Hematopoietic multipotent progenitor cell treated with erythropoietin and hydrocortisone succinate and interleukin-3 and kit ligand, for 8 days (in vitro differentiated cells): ENCODE data around the gene GRIA4.
"Not testable (repeated sequence)": the region's sequence is repeated elsewhere in the genome, so short reads cannot be mapped to it uniquely, and the experiment has no call there.

Experiments used
- DNase-seq: peaks from one replicate; pipeline ENCODE4 v3.0.0-alpha.2; 2015

Gene GRIA4

DNA sequence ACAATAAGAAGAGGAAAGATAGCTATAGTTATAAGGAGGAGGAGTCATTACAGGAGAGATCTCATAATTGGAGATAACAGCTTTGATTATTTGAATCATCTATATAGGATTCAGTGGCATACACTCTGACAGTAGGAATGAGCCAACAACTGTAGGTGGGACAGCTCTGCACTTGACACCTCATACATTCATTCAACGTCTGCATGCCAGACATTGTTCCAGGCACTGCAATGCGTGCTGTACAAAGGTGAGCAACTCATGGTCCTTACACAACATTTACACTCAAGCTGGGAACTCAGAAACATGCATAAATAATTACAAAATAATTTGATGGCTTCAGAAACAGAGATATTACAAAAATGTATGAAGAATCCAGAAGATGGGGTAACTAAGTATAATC lies 257.9 kb downstream of the GRIA4 start:
- DNase-seq: no peak

DNA sequence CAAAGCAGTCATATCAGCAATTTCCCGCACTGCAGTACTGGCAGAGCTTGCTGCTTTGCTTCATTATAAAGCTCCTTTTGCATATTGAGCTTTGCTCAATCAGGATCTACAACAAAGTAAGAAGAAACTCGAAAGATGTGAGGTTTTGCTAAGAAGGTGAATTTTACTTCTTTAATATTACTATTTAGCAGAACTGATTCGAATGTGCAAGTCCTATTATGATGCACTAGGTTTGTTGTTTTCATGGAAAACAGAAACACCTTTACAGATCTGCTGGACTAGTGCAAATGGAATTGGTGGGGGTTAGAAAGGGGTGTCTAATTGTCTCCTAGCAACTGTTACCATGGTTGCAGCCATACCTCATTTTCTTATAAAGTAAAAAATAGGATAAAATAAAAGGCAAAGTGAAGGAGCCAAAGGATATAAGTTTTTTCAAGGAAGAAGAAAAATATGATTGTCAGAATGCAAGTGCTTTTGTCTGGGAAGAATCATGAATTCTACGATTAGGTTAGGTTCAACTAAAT lies 259.0 kb downstream of the GRIA4 start:
- DNase-seq: no peak

DNA sequence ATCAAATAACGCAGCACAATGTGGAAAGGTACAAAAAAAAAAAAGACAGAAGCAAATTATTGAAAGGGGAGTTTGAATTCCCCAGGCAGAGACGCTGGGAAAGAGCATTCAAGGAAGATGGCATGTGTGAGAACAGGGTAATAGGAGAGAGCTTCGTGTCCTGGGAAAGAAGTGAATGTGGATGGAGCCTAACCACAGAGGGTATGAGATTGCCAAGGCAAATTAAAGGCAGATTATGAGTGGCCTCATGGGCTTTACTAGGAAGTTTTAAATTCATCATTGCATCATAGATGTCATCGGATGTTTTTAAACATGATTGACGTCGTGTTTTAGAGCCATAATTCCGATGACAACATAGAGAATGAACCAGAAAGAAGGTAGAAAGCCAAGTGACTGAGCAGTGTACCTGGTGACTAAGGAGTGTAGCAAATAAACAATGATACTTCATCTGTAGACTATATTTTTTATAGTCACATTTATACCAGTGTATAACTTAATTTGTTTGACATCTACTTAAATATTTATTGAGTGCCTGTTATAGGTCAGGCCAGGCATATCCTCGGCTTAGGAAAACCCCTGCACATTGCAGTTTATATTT lies 260.7 kb downstream of the GRIA4 start:
- no peak for DNase-seq

DNA sequence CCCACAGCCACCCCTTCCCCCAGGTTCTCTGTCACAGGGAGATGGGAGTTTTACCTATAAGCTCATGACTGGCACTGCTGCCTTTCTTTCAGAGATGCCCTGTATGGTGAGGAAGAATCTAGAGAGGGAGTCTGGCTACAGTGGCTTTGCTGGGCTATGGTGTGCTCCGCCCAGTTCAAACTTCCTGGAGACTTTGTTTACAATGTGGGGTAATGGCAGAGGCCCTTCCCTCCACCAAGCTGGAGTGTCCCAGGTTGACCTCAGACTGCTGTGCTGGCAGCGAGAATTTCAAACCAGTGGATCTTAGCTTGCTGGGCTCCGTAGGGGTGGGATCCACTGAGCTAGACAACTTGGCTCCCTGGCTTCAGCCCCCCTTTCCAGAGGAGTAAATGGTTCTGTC lies 268.6 kb downstream of the GRIA4 start:
- no peak for DNase-seq

DNA sequence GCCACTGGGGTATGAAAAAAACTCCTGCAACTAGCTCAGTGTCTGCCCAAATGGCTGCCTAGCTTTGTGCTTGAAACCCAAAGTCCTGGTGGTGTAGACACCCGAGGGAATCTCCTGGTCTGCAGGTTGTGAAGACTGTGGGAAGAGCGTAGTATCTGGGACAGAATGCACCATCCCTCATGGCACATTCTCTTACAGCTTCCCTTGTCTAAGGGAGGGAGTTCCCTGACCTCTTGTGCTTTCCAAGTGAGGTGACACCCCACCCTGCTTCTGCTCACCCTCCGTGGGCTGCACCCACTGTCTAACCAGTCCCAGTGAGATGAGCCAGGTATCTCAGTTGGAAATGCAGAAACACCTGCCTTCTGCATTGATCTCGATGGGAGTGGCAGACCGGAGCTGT lies 269.1 kb downstream of the GRIA4 start:
- DNase-seq: not testable (repeated sequence)

DNA sequence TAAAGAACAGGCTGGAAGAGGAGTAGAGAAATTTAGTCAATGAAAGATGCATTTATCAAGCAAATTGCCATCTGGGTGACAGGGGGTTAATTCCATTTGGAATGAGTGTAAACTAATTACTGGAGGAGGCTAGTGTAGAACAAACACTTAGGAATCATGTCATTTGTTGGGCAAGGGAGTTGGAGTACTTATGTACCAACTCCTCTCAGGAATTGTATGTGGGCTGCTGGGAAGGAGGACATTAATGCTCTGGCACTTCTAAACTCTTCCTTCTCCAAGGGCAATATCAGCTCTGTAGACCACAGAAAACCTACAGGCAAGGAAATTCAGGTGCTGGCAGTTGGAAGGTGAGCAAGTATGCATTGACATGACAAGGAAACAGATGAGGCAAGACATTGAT lies 271.2 kb downstream of the GRIA4 start:
- DNase-seq: no peak

DNA sequence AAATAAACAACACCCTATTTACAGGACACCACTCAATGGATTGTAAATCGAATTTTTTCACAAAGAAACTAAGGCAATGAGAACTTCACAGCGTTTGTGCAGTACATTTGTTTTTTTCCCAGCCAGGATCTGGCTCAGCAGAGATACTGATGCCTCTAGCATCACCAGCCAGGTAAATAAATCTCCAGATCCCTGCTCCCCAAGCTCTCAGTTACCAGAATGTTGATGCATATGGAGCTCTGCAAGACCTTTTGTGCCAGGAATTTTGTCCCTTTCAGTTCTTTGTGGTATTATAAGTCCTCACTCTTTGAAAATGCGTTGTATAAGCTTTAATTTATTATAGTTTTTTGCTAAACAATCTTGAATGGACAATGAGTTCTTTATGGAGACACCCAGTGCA lies 274.6 kb downstream of the GRIA4 start:
- DNase-seq: no peak

DNA sequence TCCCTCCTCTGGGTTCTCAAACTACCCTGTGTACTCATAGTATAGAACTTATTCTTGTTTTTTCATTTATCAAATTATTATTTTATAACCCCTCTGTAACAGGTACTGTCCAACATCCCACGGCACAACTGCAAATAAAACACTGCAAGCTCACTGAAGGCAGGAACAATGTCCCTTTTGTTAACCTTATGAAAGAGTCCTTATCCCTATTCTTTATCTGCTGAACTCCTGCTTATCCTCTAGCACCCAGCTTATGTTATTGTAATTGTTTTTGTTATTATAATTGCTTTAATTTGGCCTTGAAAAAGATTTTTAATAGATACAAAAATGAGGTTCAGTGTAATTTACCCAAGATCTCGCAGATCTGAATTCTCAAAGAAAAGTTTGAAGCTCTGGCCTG lies 281.8 kb downstream of the GRIA4 start:
- no peak for DNase-seq

DNA sequence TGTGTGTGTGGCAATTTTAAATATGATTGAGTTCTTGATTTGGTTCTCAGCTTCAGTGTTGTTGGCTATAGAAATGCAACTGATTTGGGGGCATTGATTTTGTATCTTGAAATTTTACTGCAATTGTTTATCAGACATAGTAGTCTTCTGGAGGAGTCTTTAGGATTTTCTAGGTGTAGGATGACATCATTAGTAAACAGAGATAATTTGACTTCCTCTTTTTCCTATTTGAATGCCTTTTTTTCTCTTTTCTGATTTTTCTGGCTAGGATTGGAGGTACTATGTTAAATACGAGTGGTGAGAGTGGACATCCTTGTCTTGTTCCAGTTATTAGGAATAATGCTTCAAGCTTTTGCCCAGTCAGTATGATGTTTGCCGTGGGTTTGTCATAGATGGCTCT lies 287.3 kb downstream of the GRIA4 start:
- no peak for DNase-seq

DNA sequence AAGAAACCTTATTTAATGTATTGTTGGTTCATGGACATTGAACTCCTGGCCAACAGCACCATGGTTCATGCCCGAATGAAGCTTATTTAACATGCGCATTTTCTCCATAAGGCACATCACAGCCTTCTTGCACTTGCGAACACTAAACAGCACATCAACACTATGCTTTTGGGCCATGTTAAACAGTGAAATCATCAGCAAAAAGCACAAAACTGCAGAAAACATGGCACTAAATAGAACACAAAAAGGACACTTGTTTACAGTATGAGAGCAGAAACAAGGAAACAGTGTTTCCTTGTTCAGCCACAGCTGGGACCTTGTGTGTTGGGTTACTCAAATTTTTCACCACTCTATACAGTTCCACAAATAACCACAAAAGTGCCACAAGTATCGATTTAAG lies 289.9 kb downstream of the GRIA4 start:
- DNase-seq: no peak

DNA sequence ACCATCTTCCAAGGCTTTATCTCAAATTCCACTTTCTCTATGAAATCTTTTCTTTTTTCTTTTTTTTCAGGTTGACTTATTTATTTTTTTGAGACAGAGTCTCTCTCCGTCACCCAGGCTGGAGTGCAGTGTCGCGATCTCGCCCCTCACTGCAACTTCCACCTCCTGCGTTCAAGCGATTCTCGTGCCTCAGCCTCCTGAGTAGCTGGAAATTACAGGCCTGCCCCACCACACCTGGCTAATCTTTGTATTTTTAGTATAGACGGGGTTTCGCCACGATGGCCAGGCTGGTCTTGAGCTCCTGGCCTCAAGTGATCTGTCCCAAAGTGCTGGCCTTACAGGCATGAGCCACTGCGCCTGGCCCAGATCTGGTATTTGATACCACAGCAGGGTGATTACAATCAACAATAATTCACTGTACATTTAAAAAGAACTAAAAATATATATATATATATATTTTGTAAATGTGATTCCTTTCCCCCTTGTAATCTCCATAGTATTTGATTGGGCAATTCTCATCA lies 290.7 kb downstream of the GRIA4 start:
- DNase-seq: no peak

DNA sequence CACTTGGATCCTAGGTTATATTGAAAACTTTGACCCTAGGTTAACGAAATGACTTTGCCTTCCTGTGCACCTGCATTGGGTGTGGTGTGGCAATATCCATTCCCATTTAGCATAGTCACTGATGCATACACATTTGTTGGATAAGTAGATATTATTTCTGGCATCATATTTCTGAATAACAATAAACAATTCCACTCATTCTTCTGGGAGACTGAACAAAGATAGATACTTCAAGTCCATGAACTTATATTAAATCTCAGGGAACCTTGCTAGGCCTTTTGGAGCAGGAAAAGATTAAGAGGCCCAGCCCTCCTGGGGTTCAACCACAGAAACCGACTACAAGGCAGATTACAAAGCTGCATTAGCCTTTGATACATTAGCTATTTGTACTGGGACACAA lies 293.2 kb downstream of the GRIA4 start:
- DNase-seq: no peak

DNA sequence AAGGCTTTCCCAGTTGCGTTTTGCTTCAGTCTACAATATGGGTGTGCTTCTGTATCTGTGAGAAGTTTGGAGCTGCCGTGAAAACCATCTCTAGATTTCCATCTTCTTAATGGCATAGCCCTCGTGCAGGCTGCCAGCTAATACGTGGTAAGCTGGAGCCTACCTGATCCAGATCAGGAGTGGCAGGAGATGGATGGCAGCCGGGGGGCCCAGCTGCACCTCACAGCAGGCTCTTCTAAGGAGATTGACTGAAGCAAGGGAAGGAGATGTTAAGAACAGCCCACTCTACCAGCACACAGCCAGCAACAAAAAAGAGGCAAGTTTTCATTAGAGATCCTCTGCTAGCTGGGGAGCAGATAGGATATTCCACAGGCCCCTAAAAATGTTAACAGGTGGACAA lies 296.6 kb downstream of the GRIA4 start:
- no peak for DNase-seq

DNA sequence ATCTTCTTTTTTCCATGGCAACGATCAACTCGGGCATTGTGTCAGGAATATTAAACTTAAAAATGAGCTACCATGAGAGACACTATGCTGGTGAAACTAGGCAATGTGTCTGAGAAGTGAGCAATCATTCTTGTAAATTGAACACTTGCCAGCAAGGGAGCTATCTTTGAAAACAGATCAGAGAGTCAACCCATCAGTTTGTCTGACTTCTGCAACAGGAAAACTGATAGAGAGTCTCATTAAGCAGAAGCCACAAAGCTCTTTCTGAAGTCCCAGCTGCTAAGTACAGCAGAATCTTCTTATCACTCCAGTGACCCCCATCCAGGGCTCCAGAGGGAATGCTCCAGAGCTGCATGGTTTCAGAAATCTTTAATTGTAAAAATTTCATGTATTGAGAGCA lies 297.4 kb downstream of the GRIA4 start:
- peak; percentile 46 for DNase-seq

DNA sequence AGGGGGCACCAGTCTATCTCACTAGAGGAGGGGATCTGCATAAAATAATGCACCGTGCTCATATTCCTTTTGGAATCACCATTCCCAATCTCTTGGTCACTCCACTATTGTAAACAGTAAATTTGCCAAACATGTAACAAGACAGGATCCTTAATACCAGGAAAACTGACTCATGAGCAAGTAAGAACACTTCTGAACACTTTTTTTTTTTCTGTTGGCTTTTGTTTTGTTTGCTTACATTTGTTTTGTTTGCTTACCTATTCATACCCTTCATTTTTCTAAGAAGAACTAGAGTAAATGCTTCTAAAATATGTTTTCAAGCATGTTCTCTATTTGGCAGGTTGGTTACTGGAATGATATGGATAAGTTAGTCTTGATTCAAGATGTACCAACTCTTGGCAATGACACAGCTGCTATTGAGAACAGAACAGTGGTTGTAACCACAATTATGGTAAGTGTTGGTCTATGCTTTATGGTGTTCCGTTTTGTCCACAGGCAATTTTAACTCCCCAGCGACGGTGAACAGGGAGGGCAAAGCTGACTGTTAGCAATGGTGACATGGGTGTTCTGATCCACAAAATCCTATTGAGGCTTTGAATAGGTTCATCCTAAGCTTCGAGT lies 300.3 kb downstream of the GRIA4 start:
- DNase-seq: no peak

DNA sequence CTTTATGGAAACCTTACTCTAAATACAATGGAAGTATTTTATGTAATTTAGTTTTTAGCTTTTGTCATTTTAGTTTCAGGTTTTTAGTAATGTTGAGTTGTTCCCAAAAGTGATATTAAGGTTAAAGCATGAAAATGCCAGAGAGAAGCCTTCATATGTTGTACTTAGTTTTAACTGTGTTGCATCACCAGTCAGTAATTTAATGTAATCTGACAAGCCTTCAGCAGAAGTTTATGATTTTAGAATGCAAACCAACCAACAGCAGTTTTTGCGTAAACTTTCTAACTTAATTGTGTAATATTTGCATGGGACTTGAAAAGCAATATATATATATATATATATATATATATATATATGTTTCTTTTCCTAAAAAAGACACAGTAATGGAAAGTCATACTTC lies 301.6 kb downstream of the GRIA4 start:
- no peak for DNase-seq

DNA sequence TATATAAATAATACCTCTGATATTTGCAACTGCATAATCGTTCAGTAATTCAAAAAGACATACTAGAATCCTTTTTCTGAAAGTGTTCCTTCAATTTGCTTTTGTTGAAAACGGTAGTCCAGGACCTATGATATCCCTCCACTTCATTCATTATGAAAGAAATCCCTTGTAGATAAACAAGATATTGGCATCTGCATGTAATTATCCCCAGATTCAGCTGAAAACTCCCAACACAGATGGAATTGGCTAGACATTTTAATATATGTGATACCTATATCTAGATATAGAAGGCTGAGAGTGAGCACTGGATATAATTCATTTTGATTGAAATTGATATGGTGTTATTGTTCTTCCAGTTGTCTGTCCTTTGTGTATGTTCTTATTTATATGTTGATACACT lies 302.8 kb downstream of the GRIA4 start:
- no peak for DNase-seq

DNA sequence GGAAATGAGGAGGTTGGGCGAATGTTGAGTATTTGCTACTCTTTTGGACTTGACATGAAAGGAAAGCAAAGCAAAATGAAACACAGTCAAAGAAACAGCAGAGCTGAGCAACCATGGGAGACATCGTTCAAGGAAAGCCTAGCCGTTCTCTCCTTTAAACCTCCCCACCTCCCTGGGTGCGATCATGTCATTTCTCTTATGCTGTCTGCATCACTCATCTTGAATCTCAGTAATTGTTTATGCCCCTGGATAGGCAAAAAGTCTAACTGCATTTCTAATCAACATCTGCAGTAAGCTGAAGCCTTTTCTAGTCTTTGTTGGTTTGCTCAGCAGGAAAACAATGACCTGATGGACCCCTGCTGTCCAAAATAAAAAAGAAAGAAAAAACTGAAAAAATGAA lies 305.1 kb downstream of the GRIA4 start:
- DNase-seq: no peak

DNA sequence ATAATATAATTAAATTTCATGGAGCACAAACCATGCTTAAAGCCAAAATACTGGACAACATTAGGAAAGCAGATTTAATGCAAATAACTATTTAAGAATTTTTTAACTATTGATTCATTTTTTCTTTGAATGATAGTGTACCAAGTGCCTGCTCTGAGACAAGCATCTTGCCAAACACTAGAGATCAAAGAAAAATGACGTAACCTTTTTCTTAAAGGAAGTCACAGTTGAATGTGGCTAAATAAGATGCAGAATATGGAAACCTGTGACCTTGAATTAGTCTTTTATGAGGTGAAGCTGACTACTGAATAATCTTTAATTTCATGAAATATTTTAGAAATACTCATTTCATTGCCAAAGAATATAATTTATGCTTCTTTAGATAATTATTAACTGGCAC lies 308.2 kb downstream of the GRIA4 start:
- DNase-seq: no peak

DNA sequence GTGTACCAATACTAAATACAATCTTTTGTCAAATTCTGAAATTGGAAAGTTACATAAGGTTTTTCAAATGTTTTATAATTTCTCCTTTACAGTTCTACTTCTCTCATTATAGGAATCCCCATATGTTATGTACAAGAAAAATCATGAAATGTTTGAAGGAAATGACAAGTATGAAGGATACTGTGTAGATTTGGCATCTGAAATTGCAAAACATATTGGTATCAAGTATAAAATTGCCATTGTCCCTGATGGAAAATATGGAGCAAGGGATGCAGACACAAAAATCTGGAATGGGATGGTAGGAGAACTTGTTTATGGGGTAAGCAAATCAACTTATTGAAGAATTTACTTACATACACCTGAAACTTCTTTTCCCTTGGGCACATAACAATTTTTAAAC lies 308.7 kb downstream of the GRIA4 start:
- DNase-seq: no peak

DNA sequence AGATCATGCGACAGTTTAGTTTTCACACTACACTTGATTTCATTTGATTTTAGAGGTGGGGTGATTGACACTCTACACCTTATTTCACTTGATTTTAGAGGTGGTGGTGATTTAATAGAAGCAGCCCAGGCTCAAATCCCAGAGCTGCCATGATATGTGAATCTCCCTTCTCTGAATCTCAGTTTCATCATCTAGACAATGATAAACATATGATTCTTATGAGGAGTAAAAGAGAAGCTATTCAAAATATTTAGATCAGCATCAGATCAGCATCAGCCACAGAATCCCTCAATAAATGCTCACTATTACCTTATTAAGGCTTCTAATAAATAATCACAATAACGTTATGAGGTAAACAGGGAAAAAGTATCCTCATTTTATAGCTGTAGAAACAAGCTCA lies 313.4 kb downstream of the GRIA4 start:
- no peak for DNase-seq

DNA sequence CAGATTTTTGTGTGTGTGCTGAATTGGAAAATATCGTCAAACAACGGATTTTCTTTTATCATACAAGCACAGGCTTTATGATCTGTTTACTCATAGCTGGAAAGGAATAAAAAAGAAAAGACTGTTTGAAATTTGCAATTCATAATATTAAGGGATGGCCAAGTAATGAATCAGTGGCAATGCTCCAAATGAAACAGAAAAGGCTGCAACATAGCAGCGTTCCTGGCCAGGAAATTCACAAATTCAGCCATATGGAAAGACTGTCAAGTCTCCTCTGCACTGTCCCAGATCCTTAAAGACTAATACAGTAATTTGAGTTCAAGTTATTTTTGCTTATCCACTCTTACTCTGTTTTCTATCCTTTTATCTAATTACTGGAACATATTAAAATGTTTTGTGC lies 313.9 kb downstream of the GRIA4 start:
- no peak for DNase-seq

DNA sequence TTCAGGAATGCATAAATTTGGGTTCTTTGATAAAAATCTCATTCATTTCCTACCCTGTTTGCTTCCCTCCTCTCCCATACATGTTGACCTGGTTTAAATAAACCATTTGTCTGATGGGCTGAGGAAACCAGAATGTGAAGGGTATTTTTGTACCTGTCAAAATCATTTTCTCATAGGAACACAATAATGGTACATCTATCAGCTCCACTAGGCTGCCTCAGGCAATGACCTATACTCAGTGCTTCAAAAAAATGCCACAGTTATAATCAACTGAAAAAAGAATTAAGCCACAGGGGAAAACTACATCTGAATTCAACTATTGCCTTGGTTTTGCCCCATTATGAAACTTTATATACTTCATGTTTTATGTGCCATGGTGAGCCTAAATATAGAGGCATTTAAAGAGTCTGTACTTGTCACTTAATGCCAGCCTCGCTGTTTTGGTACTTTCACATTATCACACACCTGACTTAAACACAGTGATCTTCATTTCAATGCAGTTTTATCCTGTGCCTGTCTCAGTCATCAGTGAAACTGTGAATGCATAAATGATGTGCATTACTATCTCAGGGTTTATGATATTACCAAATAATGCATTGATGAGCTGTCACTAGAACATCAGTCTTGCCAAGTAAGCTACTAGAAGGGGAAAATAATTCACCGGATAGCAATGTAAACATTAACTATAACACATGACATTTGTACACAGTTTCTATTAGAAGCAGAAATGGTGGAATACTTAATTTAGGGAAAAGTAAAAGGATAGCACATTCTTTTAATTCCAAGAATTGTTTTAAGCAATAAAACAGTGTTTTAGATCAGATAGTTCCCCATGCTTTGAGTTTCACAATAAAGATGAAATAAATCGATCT lies 319.4 kb downstream of the GRIA4 start:
- DNase-seq: no peak

DNA sequence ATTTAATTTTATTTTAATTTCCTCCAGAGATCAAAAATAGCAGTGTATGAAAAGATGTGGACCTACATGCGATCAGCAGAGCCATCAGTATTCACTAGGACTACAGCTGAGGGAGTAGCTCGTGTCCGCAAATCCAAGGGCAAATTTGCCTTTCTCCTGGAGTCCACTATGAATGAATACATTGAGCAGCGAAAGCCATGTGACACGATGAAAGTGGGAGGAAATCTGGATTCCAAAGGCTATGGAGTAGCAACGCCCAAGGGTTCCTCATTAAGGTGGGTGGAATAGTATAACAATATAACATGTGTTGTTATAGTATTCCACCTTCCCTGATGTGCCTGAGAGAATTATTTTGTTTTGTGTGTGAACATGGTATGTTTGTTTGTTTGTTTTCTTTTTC lies 323.8 kb downstream of the GRIA4 start:
- no peak for DNase-seq
